AG09309 (cell line): Measurements from ENCODE around the gene PLCH2.

Experiments
- DNase-seq: peaks from one replicate; pipeline ENCODE4 v3.0.0-alpha.2; 2010; ENCODE audit warnings: low read depth
- H3K4me3 ChIP-seq: 2 replicates; pipeline ENCODE4 v1.5.1; 2011; ENCODE audit warnings: mild to moderate bottlenecking, low read depth, low read length, moderate library complexity; ENCODE audit not compliant: control insufficient read depth
- TF ChIP-seq, protein P1 (sequence below): IDR thresholded peaks from 2 replicates; pipeline ENCODE4 v1.5.1; 2011; ENCODE audit warnings: mild to moderate bottlenecking, low read depth, low read length, inconsistent platforms; ENCODE audit not compliant: insufficient read depth, control insufficient read depth; ENCODE audit errors: missing control alignments

The PLCH2 gene

DNA sequence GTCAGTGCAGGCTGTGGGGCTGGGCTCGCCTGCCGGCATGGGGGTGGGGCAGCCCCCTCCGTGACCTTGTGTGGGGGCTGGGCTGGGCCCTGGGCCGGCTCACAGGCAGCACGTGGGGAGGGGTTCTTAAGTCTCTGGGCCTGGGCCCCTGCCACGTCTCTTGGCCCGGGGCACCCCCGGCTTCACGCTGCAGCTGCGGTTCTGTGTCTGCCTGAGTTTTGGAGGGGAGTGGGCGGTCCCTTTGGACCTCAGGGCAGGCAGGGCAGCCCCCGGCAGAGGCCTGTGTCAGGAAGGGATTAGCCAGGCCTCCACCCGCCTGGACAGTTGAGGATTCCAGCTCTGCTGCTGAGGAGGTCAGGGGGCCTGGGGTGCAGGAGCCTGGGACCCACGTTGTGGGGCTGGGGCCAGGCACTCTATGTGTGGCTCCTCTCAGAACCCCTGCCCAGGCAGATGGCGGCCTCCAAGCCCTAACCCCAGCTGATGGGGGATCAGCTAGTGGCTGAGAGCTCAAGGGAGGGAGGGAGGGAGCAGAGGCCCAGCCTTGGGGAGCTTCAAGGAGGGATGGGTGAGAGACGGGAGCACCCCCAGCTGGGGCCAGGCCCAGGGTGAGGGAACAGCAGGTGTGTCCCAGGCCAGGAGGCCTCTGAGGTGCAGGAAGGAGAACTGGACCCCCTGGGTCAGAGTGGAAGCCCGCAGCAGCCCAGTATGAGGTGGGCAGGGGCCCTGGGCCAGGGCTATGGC is 1.8 kb upstream of the PLCH2 start:
- H3K4me3 ChIP-seq = no peak overlapping the region
- DNase-seq = no peak
- TF ChIP-seq, protein P1, sequence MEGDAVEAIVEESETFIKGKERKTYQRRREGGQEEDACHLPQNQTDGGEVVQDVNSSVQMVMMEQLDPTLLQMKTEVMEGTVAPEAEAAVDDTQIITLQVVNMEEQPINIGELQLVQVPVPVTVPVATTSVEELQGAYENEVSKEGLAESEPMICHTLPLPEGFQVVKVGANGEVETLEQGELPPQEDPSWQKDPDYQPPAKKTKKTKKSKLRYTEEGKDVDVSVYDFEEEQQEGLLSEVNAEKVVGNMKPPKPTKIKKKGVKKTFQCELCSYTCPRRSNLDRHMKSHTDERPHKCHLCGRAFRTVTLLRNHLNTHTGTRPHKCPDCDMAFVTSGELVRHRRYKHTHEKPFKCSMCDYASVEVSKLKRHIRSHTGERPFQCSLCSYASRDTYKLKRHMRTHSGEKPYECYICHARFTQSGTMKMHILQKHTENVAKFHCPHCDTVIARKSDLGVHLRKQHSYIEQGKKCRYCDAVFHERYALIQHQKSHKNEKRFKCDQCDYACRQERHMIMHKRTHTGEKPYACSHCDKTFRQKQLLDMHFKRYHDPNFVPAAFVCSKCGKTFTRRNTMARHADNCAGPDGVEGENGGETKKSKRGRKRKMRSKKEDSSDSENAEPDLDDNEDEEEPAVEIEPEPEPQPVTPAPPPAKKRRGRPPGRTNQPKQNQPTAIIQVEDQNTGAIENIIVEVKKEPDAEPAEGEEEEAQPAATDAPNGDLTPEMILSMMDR = no peak

DNA sequence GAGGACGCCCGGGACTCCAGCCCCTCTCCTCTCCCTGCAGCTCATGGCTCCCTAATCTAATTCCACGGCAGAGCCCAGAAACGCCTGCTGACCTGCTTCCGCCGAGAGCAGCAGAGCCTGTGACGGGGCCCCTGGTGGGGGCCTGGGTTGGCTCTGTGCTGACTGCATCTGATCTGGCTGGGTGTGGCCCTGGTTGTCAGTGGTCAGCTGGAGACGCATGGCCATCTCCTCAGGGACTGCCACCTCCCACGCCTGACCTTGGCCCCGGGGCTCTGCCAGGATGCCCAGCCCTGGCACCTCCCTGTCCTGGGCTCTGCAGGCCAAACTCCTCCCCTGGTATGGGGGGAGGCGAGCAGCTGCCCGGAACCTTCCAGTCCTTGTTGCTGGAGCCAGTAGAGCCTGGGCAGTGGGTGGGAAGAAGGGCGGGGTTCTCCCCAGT is 1.1 kb upstream of the PLCH2 start:
- no peak overlapping the region for H3K4me3 ChIP-seq
- no peak for DNase-seq
- TF ChIP-seq, protein P1 = no peak

DNA sequence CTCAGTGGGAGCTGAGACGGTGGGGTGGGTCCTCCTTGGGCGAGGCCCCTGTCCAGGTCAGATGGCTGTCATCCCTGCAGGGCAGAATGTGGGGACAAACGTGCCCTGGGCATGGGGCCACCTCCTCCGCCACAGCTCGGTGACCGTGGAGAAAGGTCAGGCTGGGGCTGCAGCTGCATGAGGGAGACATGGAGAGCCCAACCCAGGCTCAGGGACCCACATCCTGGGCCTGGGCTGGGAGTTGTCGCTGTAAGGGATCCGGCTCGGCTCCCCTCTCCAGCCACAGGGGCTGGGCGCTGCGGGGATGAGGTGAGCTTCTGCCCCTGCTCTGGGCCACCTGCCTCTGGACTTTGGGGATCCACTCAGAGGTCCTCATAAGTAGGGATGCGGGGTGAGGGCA is 518 bp upstream of the PLCH2 start:
- TF ChIP-seq, protein P1 = no peak
- no peak for DNase-seq
- no peak overlapping the region for H3K4me3 ChIP-seq

DNA sequence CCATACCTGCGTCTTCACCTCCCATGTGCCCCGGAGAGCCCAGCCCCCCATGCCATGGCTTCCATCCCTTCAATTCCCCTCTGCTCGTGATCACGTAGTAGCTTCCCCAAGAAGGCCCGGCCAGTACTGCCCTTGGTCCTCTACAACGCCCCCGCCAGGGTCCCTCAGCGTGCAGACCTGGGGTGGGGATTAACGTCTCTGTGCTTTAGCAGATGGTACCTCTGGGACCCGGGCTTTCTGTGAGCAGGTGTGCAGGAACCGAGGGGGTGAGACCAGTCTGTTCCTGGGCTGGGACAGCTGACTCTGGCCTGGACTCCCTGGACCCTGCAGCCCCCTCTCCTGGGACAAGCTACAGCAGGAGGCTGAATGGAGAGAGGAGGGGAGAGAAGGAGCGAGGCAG is 1.2 kb downstream of the PLCH2 start:
- no peak for DNase-seq
- TF ChIP-seq, protein P1 = no peak
- H3K4me3 ChIP-seq = no peak overlapping the region

DNA sequence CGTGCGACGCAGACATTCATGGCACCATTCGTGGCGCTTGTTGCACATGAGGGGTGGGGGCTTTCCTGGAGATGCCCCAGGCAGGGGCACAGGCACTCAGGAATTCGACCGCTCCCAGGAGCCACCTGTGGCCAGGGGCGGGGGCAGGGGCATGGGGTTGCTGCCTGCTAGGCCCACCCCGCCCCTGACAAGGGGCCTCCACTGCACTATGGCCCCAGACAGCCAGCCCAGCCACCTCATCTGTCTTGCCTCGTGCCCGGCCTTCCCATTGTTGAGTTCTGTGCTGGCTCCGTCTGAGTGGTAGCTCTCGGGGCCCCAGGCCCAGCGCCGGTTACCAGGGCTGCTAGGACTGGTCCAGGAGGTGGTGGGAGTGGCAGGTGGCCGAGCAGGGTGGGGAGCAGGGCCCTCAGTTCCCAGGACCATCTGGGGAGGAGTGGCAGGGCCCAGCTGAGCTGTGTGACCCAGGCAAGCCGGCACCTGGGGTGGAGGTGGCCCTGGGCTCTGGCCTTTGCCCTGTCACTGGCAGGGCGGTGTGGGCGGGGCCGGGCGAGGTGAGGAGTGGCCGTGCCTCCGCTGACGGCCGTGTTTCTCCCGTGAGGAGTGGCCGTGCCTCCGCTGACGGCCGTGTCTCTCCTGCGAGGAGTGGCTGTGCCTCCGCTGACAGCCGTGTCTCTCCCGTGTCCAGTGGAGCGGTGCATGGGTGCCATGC is 1.9 kb downstream of the PLCH2 start:
- no peak overlapping the region for H3K4me3 ChIP-seq
- TF ChIP-seq, protein P1 = no peak
- no peak for DNase-seq

DNA sequence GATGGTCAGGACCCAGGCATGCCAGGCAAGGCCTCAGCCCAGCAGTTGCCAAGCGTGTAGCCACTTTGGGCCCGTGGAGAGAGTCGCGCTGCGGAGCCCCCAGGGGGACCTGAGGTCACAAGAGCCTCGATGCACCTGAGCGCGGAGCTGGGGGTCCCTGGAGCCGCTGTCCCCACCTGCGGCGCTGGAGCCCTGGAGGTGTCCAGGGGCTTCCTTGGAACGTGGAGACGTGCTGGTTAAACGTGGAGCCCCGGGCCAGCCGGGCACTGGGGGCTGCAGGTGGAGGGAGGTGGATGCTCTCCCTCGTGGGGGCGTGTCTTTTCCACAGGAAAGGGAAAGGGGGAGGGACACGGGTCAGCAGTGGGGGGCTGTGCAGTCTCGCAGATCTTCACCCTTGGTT is 3.1 kb downstream of the PLCH2 start:
- DNase-seq = no peak
- no peak overlapping the region for H3K4me3 ChIP-seq
- TF ChIP-seq, protein P1 = no peak

DNA sequence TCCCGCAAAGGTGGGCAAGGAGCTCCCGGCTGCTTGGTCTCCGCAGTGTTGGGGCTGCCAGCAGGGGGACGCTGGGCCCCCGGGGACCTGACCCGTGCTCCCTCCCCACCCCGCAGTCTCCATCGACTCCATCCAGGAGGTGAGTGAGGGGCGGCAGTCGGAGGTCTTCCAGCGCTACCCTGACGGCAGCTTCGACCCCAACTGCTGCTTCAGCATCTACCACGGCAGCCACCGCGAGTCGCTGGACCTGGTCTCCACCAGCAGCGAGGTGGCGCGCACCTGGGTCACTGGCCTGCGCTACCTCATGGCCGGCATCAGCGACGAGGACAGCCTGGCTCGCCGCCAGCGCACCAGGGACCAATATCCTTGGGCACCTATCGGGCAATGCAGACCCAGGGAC is 3.5 kb downstream of the PLCH2 start:
- DNase-seq = no peak
- TF ChIP-seq, protein P1 = no peak
- no peak overlapping the region for H3K4me3 ChIP-seq
